ENCODE measurements around the gene TM9SF4.

- TF ChIP-seq POLR2AphosphoS5 (IDR thresholded peaks at IDR 0.05; ENCODE audit: borderline replicate concordance, low read depth, low read length) (no peak), EZH2 (IDR thresholded peaks at IDR 0.05) (no peak)
Observed at GRCh38 chr20:32072168-32072750, 37.3 kb upstream of the TM9SF4 start.
